GM23338 (cell line): ENCODE measurements around the gene GPR55. TPM values are rescaled to one million over a fixed set of nuclear protein-coding genes. Genes with fewer than 3 reads are reported as not detected.

ENCODE experiments used
- ATAC-seq: fragments of 200-7000 bp; cut with Tn5 transposase; 3 replicates; pipeline ENCODE4 v1.9.1; 2020
- DNase-seq: peaks from one replicate; pipeline ENCODE4 v3.0.0-alpha.2; 2015; ENCODE audit warnings: low spot score
- H2AFZ ChIP-seq: fragments of 200-600 bp; sonication (generic); 2 replicates; pipeline ENCODE4 v1.8.0; 2016; ENCODE audit warnings: antibody characterized with exemption, mild to moderate bottlenecking, moderate library complexity
- H3F3A ChIP-seq: fragments of 200-600 bp; sonication (generic); replicated peaks from 2 replicates; pipeline ENCODE4 v1.8.0; 2017; ENCODE audit warnings: antibody characterized with exemption, mixed run types, low read depth
- H3K27ac ChIP-seq: fragments of 200-600 bp; sonication (generic); 2 replicates; pipeline ENCODE4 v1.6.1; 2016; ENCODE audit warnings: low read depth
- H3K27me3 ChIP-seq: fragments of 200-600 bp; sonication (generic); 2 replicates; pipeline ENCODE4 v1.8.0; 2016; ENCODE audit warnings: mild to moderate bottlenecking, mixed run types, moderate library complexity; ENCODE audit not compliant: insufficient read depth
- H3K36me3 ChIP-seq: fragments of 200-600 bp; sonication (generic); 2 replicates; pipeline ENCODE4 v1.8.0; 2016; ENCODE audit warnings: mild to moderate bottlenecking; ENCODE audit not compliant: insufficient read depth
- H3K4me1 ChIP-seq: fragments of 200-600 bp; sonication (generic); 2 replicates; pipeline ENCODE4 v1.8.0; 2016; ENCODE audit warnings: mild to moderate bottlenecking, moderate library complexity; ENCODE audit not compliant: insufficient read depth
- H3K4me2 ChIP-seq: fragments of 200-600 bp; sonication (generic); 2 replicates; pipeline ENCODE4 v1.7.1; 2017; ENCODE audit warnings: mixed run types
- H3K4me3 ChIP-seq: fragments of 200-600 bp; sonication (generic); 2 replicates; pipeline ENCODE4 v1.6.1; 2016; ENCODE audit warnings: mixed run types
- H3K79me2 ChIP-seq: fragments of 200-600 bp; sonication (generic); replicated peaks from 2 replicates; pipeline ENCODE4 v1.8.0; 2017; ENCODE audit warnings: mild to moderate bottlenecking; ENCODE audit not compliant: insufficient read depth
- H3K9me2 ChIP-seq: fragments of 200-600 bp; sonication (generic); 2 replicates; pipeline ENCODE4 v1.8.0; 2017; ENCODE audit not compliant: insufficient read depth
- H4K20me1 ChIP-seq: fragments of 200-600 bp; sonication (generic); replicated peaks from 2 replicates; pipeline ENCODE4 v1.8.0; 2017; ENCODE audit warnings: mild to moderate bottlenecking; ENCODE audit not compliant: insufficient read depth
- H3K27ac Mint-ChIP-seq: 2 replicates; pipeline ENCODE4 v1.8.0; 2020; ENCODE audit warnings: inconsistent platforms, mild to moderate bottlenecking, moderate library complexity, mixed read lengths
- H3K27me3 Mint-ChIP-seq: 3 replicates; pipeline ENCODE4 v1.8.0; 2022; ENCODE audit warnings: low read depth, mild to moderate bottlenecking, moderate library complexity, mixed read lengths, inconsistent platforms; ENCODE audit not compliant: insufficient read depth, poor library complexity
- H3K36me3 Mint-ChIP-seq: 3 replicates; pipeline ENCODE4 v1.8.0; 2021; ENCODE audit warnings: low read depth, mild to moderate bottlenecking, inconsistent platforms, moderate library complexity, mixed read lengths
- H3K4me1 Mint-ChIP-seq: 3 replicates; pipeline ENCODE4 v1.8.0; 2020; ENCODE audit warnings: mild to moderate bottlenecking, inconsistent platforms, mixed read lengths
- H3K4me3 Mint-ChIP-seq: 3 replicates; pipeline ENCODE4 v1.8.0; 2021; ENCODE audit warnings: moderate library complexity, mild to moderate bottlenecking, inconsistent platforms, mixed read lengths
- H3K9me3 Mint-ChIP-seq: 3 replicates; pipeline ENCODE4 v1.8.0; 2020; ENCODE audit warnings: moderate library complexity, mild to moderate bottlenecking, inconsistent platforms, mixed read lengths
- CREB1 ChIP-seq: fragments of 250-450 bp; sonication (Bioruptor Pico); IDR thresholded peaks from 2 replicates; pipeline ENCODE4 v1.5.0; 2020; ENCODE audit warnings: low read depth, mild to moderate bottlenecking, moderate library complexity
- EZH2phosphoT487 ChIP-seq: fragments of 200-600 bp; sonication (generic); IDR thresholded peaks from one replicate; pipeline ENCODE4 v1.8.1; 2018; ENCODE audit warnings: antibody characterized with exemption; ENCODE audit not compliant: unreplicated experiment
- JUNB ChIP-seq: IDR thresholded peaks from one replicate; pipeline ENCODE4 v1.6.1; 2016; ENCODE audit warnings: antibody characterized with exemption; ENCODE audit not compliant: unreplicated experiment
- REST ChIP-seq: IDR thresholded peaks from one replicate; pipeline ENCODE4 v1.6.1; 2018; ENCODE audit warnings: antibody characterized with exemption; ENCODE audit not compliant: unreplicated experiment
- ZNF114 ChIP-seq: fragments of 250-450 bp; sonication (Bioruptor Pico); IDR thresholded peaks from 2 replicates; pipeline ENCODE4 v1.5.0; 2020; ENCODE audit warnings: mild to moderate bottlenecking, moderate library complexity
- ZNF331 ChIP-seq: fragments of 250-450 bp; sonication (Bioruptor Pico); IDR thresholded peaks from 2 replicates; pipeline ENCODE4 v1.5.0; 2020; ENCODE audit warnings: low read depth, mild to moderate bottlenecking, moderate library complexity
- polyA plus RNA-seq: library from polyadenylated mRNA; unstranded; fragments of >200 nt; fragmentation: Nextera tagmentation; extraction: Ambion mirVana; gene quantifications from 2 replicates; pipeline ENCODE4 v1.2.1, GENCODE V29; 2016
- total RNA-seq: library from RNA; depleted of rRNA; stranded (reverse); fragments of >200 nt; shearing (Covaris generic); gene quantifications from 2 replicates; pipeline ENCODE4 v1.2.3, GENCODE V29; 2014
- TF ChIP-seq, protein P1 (sequence below): IDR thresholded peaks from 2 replicates; pipeline ENCODE4 v1.6.1; 2016; ENCODE audit warnings: antibody characterized with exemption
- TF ChIP-seq, protein P2 (sequence below), 2 experiments: fragments of 200-600 bp in 1 of 2; sonication (generic) in 1 of 2; conservative IDR thresholded peaks; 2 replicates each; pipeline versions ENCODE4 v1.5.1 to v1.6.1; 2016 to 2017; ENCODE audit warnings: antibody characterized with exemption in 2 of 2, low read depth in 2 of 2, mild to moderate bottlenecking in 2 of 2, moderate library complexity in 1 of 2

Gene GPR55
- total and polyA plus RNA-seq, 2 experiments from 2014 or later = not detected

DNA sequence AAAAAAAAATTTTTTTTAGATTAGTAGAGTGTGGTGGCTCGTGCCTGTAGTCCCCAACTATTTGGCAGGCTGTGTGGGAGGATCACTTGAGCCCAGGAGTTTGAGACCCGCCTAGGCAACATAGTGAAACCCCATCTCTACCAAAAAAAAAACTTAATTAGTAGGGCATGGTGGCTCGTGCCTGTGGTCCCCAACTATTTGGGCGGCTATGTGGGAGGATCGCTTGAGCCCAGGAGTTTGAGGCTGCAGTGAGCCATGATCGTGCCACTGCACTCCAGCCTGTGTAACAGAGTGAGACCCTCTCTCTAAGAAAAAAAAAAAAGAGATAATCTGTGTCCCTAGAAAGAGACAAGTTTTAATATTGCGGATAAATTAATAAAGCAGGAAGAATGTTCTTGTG is 8.8 kb downstream of the GPR55 start (continued):
- TF ChIP-seq REST (no peak), JUNB (no peak), ZNF114 (CRISPR knock-in tag) (no peak), CREB1 (CRISPR knock-in tag) (no peak), EZH2phosphoT487 (no peak), ZNF331 (CRISPR knock-in tag) (no peak)
- TF ChIP-seq, protein P1, sequence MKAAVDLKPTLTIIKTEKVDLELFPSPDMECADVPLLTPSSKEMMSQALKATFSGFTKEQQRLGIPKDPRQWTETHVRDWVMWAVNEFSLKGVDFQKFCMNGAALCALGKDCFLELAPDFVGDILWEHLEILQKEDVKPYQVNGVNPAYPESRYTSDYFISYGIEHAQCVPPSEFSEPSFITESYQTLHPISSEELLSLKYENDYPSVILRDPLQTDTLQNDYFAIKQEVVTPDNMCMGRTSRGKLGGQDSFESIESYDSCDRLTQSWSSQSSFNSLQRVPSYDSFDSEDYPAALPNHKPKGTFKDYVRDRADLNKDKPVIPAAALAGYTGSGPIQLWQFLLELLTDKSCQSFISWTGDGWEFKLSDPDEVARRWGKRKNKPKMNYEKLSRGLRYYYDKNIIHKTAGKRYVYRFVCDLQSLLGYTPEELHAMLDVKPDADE = no peak

DNA sequence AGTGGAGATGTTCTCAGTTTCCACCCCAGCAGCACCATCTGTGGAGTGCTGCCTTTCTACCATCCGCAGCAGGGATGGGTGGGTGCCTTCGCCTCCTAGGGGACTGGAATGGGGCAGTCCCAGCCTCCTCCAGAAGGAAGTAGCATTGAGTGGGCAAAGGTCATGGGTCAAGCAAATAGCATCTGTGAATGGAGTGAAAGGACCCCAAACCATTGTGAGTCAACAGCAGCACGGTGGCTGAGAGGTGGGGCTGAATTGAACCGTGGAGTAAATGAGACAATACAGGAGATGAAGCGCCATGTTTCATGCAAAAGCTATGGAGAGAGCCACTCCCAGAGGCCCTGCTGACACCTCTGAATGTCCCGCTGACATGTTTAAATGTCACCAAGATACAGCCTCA is 9.7 kb downstream of the GPR55 start:
- Histone ChIP-seq H3K4me2 (no peak overlapping the region), H3K27ac (no peak overlapping the region), H3K4me3 (no peak overlapping the region), H3K36me3 (no peaks in the 10 kb centered on the region), H3K27me3 (no peaks in the 10 kb centered on the region), H4K20me1 (no peaks in the 10 kb centered on the region), H2AFZ (no peak overlapping the region), H3K79me2 (no peaks in the 10 kb centered on the region), H3K4me1 (no peaks in the 10 kb centered on the region), H3F3A (no peaks in the 10 kb centered on the region), H3K9me2 (peaks cover 4% of the 10 kb centered on the region; the same call in 1 of the 2 replicates)
- no peak for DNase-seq
- ATAC-seq = no peak
- no peaks in the 10 kb centered on the region; the same call in 2 of the 3 replicates for H3K9me3 Mint-ChIP-seq
- H3K4me3 Mint-ChIP-seq = no peak overlapping the region
- H3K36me3 Mint-ChIP-seq = no peaks in the 10 kb centered on the region; the same call in 2 of the 3 replicates
- H3K27ac Mint-ChIP-seq = no peak overlapping the region
- H3K27me3 Mint-ChIP-seq = peaks cover 4% of the 10 kb centered on the region
- peaks cover 8% of the 10 kb centered on the region; the same call in 2 of the 3 replicates for H3K4me1 Mint-ChIP-seq
- no peak for TF ChIP-seq ZNF114 (CRISPR knock-in tag)
- no peak for TF ChIP-seq REST
- TF ChIP-seq, protein P2, sequence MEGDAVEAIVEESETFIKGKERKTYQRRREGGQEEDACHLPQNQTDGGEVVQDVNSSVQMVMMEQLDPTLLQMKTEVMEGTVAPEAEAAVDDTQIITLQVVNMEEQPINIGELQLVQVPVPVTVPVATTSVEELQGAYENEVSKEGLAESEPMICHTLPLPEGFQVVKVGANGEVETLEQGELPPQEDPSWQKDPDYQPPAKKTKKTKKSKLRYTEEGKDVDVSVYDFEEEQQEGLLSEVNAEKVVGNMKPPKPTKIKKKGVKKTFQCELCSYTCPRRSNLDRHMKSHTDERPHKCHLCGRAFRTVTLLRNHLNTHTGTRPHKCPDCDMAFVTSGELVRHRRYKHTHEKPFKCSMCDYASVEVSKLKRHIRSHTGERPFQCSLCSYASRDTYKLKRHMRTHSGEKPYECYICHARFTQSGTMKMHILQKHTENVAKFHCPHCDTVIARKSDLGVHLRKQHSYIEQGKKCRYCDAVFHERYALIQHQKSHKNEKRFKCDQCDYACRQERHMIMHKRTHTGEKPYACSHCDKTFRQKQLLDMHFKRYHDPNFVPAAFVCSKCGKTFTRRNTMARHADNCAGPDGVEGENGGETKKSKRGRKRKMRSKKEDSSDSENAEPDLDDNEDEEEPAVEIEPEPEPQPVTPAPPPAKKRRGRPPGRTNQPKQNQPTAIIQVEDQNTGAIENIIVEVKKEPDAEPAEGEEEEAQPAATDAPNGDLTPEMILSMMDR (conservative IDR thresholded peaks at IDR 0.05; ENCODE audit: low read depth in 2 of 2) = no peak
